Measurements from ENCODE around the gene SPATA31C1. TPM values are rescaled to one million over a fixed set of nuclear protein-coding genes. Genes with fewer than 3 reads are reported as not detected.

SPATA31C1 gene
- polyA plus RNA-seq, 3 donors = not detected

GRCh38 chr9:87882627-87883026 lies 35.1 kb upstream of the SPATA31C1 start, which contains the start of gene SPATA31E1:
SPATA31E1 (plus strand) TSS chr9:87882877; CDS start chr9:87882892, 15 bp downstream.
- no peak for DNase-seq
- Mint-ChIP-seq H3K36me3 (no peaks in the 10 kb centered on the region), H3K4me3 (peak within 1 kb of the TSS in 1 of 2 donors; percentile 2), H3K27ac (peak within 1 kb of the TSS in 1 of 7 donors; percentile 20), H3K27me3 (ENCODE audit: low read depth in 3 of 3) (peaks cover 1 to 11% (median 3%) of the 10 kb centered on the region in 3 donors), H3K4me1 (no peaks in the 10 kb centered on the region), H3K9me3 (peaks cover 0 to 5% (median 2%) of the 10 kb centered on the region in 7 donors)
- no peaks in the 10 kb centered on the region for H3K79me2 ChIP-seq (ENCODE audit: insufficient read depth, low read length)
- H3K4me1 ChIP-seq (ENCODE audit: control insufficient read depth in 1 of 2, insufficient read depth in 2 of 2, low read length in 2 of 2) = no peaks in the 10 kb centered on the region
- intact Hi-C loops (cut with micrococcal nuclease) = no loop called here
- H4K20me1 ChIP-seq (ENCODE audit: insufficient read depth, low read length) = no peaks in the 10 kb centered on the region
- no peak within 1 kb of the TSS for H3K27ac ChIP-seq (ENCODE audit: low read depth in 1 of 2, low read length in 2 of 2)
- no peaks in the 10 kb centered on the region for H3K27me3 ChIP-seq (ENCODE audit: control insufficient read depth in 2 of 2, insufficient read depth in 2 of 2, low read length in 2 of 2)
- TF ChIP-seq, protein P1, sequence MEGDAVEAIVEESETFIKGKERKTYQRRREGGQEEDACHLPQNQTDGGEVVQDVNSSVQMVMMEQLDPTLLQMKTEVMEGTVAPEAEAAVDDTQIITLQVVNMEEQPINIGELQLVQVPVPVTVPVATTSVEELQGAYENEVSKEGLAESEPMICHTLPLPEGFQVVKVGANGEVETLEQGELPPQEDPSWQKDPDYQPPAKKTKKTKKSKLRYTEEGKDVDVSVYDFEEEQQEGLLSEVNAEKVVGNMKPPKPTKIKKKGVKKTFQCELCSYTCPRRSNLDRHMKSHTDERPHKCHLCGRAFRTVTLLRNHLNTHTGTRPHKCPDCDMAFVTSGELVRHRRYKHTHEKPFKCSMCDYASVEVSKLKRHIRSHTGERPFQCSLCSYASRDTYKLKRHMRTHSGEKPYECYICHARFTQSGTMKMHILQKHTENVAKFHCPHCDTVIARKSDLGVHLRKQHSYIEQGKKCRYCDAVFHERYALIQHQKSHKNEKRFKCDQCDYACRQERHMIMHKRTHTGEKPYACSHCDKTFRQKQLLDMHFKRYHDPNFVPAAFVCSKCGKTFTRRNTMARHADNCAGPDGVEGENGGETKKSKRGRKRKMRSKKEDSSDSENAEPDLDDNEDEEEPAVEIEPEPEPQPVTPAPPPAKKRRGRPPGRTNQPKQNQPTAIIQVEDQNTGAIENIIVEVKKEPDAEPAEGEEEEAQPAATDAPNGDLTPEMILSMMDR (IDR thresholded peaks at IDR 0.05) = no peak
- H3K4me3 ChIP-seq (replicated peaks in 1 of 3; ENCODE audit: low read depth in 2 of 3, low read length in 3 of 3) = no peak within 1 kb of the TSS
- no peaks in the 10 kb centered on the region for H3K9me3 ChIP-seq (replicated peaks in 1 of 2; ENCODE audit: control insufficient read depth in 1 of 2, insufficient read depth in 1 of 2, low read length in 2 of 2)
- no peak within 1 kb of the TSS for H3K9ac ChIP-seq (ENCODE audit: insufficient read depth, low read length, poor library complexity, severe bottlenecking)
- WGBS (ENCODE audit: insufficient coverage) = 100% methylated on average over 3 of the region's 5 CpGs
- no peak within 1 kb of the TSS for H2AFZ ChIP-seq (ENCODE audit: insufficient read depth, low read depth, low read length, poor library complexity, severe bottlenecking)
- no peak within 1 kb of the TSS for H3K4me2 ChIP-seq (replicated peaks; ENCODE audit: extremely low read depth, low read length, poor library complexity, severe bottlenecking)
- H3K36me3 ChIP-seq (replicated peaks in 1 of 2; ENCODE audit: control insufficient read depth in 1 of 2, insufficient read depth in 2 of 2, low read length in 2 of 2) = no peaks in the 10 kb centered on the region

GRCh38 chr9:87883274-87883673 lies 34.5 kb upstream of the SPATA31C1 start:
- Histone ChIP-seq H3K4me2 (replicated peaks; ENCODE audit: extremely low read depth, low read length, poor library complexity, severe bottlenecking) (no peak overlapping the region), H3K27ac (ENCODE audit: low read depth in 1 of 2, low read length in 2 of 2) (no peak overlapping the region), H2AFZ (ENCODE audit: insufficient read depth, low read depth, low read length, poor library complexity, severe bottlenecking) (no peak overlapping the region), H3K9me3 (replicated peaks in 1 of 2; ENCODE audit: control insufficient read depth in 1 of 2, insufficient read depth in 1 of 2, low read length in 2 of 2) (no peaks in the 10 kb centered on the region), H3K4me1 (ENCODE audit: control insufficient read depth in 1 of 2, insufficient read depth in 2 of 2, low read length in 2 of 2) (no peaks in the 10 kb centered on the region), H3K36me3 (replicated peaks in 1 of 2; ENCODE audit: control insufficient read depth in 1 of 2, insufficient read depth in 2 of 2, low read length in 2 of 2) (no peaks in the 10 kb centered on the region), H3K4me3 (replicated peaks in 1 of 3; ENCODE audit: low read depth in 2 of 3, low read length in 3 of 3) (no peak overlapping the region), H3K9ac (ENCODE audit: insufficient read depth, low read length, poor library complexity, severe bottlenecking) (no peak overlapping the region), H4K20me1 (ENCODE audit: insufficient read depth, low read length) (no peaks in the 10 kb centered on the region), H3K79me2 (ENCODE audit: insufficient read depth, low read length) (no peaks in the 10 kb centered on the region), H3K27me3 (ENCODE audit: control insufficient read depth in 2 of 2, insufficient read depth in 2 of 2, low read length in 2 of 2) (no peaks in the 10 kb centered on the region)
- Mint-ChIP-seq H3K9me3 (peaks cover 0 to 2% (median 0%) of the 10 kb centered on the region in 7 donors), H3K27ac (no peak overlapping the region), H3K4me1 (no peaks in the 10 kb centered on the region), H3K4me3 (no peak overlapping the region), H3K36me3 (no peaks in the 10 kb centered on the region), H3K27me3 (ENCODE audit: low read depth in 3 of 3) (peaks cover 1 to 11% (median 3%) of the 10 kb centered on the region in 3 donors)
- DNase-seq = no peak
- intact Hi-C loops (cut with micrococcal nuclease) = no loop called here
- 94% methylated on average over 4 of the region's 6 CpGs for WGBS (ENCODE audit: insufficient coverage)
- TF ChIP-seq, protein P1 (IDR thresholded peaks at IDR 0.05) = no peak
